ENCODE results near the gene WDFY1. TPM values are rescaled to one million over a fixed set of nuclear protein-coding genes. Genes with fewer than 3 reads are reported as not detected.

Gene WDFY1
- total RNA-seq = 45.0 and 52.6 TPM in 2 replicates

GRCh38 chr2:223944703-223945531 is at the start of gene WDFY1:
TSS of gene WDFY1 (minus strand) at chr2:223945335. CDS start at chr2:223945284, 51 bp downstream.

GRCh38 chr2:223957092-223957851 is 12.1 kb upstream of the WDFY1 start, which contains the start of gene MRPL44:
TSS of gene MRPL44 (plus strand) at chr2:223957463. CDS start at chr2:223957473, 10 bp downstream.

GRCh38 chr2:223837287-223838061 is 107.7 kb downstream of the WDFY1 start, which contains the start of gene AP1S3:
TSS of gene AP1S3 (minus strand) at chr2:223837582. CDS start at chr2:223837450, 132 bp downstream.

Other genes starting within 250 kb of the WDFY1 start
- 3.7 and 5.5 TPM in 2 replicates for gene AP1S3, start 107.8 kb downstream of the WDFY1 start, total RNA-seq
- gene MRPL44, start 12.1 kb upstream of the WDFY1 start, total RNA-seq = 34.4 and 52.0 TPM in 2 replicates
- 66.4 and 81.3 TPM in 2 replicates for gene SERPINE2, start 94.0 kb upstream of the WDFY1 start, total RNA-seq